ENCODE measurements around the gene TYW5. TPM values are rescaled to one million over a fixed set of nuclear protein-coding genes. Genes with fewer than 3 reads are reported as not detected.
A peak's percentile ranks its signal among the peaks of the same experiment; 100 is the strongest.

Gene TYW5
- total and polyA plus RNA-seq, 3 donors from 2014 or later, result 5.3 to 18.0 (median 17.2) TPM

- TF ChIP-seq POLR2A (IDR thresholded peaks at IDR 0.05) (no peak), CTCF (IDR thresholded peaks at IDR 0.05) (no peak)
- no peak for DNase-seq
- 95 to 97% methylated on average over 5 of the region's 5 CpGs for WGBS, 2 donors
- Histone ChIP-seq H3K36me3 (ENCODE audit: low read depth, missing control alignments) (no peaks in the 10 kb centered on the region), H3K9me3 (no peaks in the 10 kb centered on the region), H3K27ac (no peak overlapping the region), H3K27me3 (no peaks in the 10 kb centered on the region), H3K4me3 (no peak overlapping the region), H3K4me1 (no peaks in the 10 kb centered on the region)
- intact Hi-C loops (cut with DNase I; ENCODE audit: low total_unique reads), result no loop called here
Observed at GRCh38 chr2:199989822-199990221, 34.5 kb upstream of the TYW5 start.

GRCh38 chr2:199988151-199988550, 32.9 kb upstream of the TYW5 start:
- no peak for DNase-seq
- Histone ChIP-seq H3K27me3 (no peaks in the 10 kb centered on the region), H3K36me3 (ENCODE audit: low read depth, missing control alignments) (no peaks in the 10 kb centered on the region), H3K4me3 (no peak overlapping the region), H3K27ac (no peak overlapping the region), H3K9me3 (no peaks in the 10 kb centered on the region), H3K4me1 (no peaks in the 10 kb centered on the region)
- intact Hi-C loops (cut with DNase I; ENCODE audit: low total_unique reads), result no loop called here
- TF ChIP-seq POLR2A (IDR thresholded peaks at IDR 0.05) (no peak), CTCF (IDR thresholded peaks at IDR 0.05) (no peak)
- WGBS, 2 donors, result 34 to 43% methylated on average over 7 of the region's 7 CpGs

GRCh38 chr2:199987586-199987985, 32.3 kb upstream of the TYW5 start:
- no peaks in the 10 kb centered on the region for H3K9me3 ChIP-seq
- no peak for DNase-seq
- no peaks in the 10 kb centered on the region for H3K36me3 ChIP-seq (ENCODE audit: low read depth, missing control alignments)
- 60 to 67% methylated on average over 2 of the region's 2 CpGs for WGBS, 2 donors
- no peak overlapping the region for H3K4me3 ChIP-seq
- H3K4me1 ChIP-seq, result no peaks in the 10 kb centered on the region
- no peak overlapping the region for H3K27ac ChIP-seq
- intact Hi-C loops (cut with DNase I; ENCODE audit: low total_unique reads), result no loop called here
- no peak for TF ChIP-seq CTCF (IDR thresholded peaks at IDR 0.05)
- no peak for TF ChIP-seq POLR2A (IDR thresholded peaks at IDR 0.05)
- H3K27me3 ChIP-seq, result no peaks in the 10 kb centered on the region

GRCh38 chr2:199985625-199986207, 30.4 kb upstream of the TYW5 start:
- no peaks in the 10 kb centered on the region for H3K36me3 ChIP-seq (ENCODE audit: low read depth, missing control alignments)
- H3K9me3 ChIP-seq, result no peaks in the 10 kb centered on the region
- TF ChIP-seq CTCF (IDR thresholded peaks at IDR 0.05) (peak; percentile 28 to 53 (median 38)), POLR2A (IDR thresholded peaks at IDR 0.05) (no peak)
- peak; percentile 87 for DNase-seq
- no peaks in the 10 kb centered on the region for H3K27me3 ChIP-seq
- no peaks in the 10 kb centered on the region for H3K4me1 ChIP-seq
- H3K27ac ChIP-seq, result no peak overlapping the region
- 68 to 75% methylated on average over 6 of the region's 6 CpGs for WGBS, 2 donors
- intact Hi-C loops (cut with DNase I; ENCODE audit: low total_unique reads), result no loop called here
- H3K4me3 ChIP-seq, result no peak overlapping the region

- Histone ChIP-seq H3K4me3 (no peak overlapping the region), H3K4me1 (no peaks in the 10 kb centered on the region), H3K27me3 (no peaks in the 10 kb centered on the region), H3K9me3 (no peaks in the 10 kb centered on the region), H3K27ac (no peak overlapping the region), H3K36me3 (ENCODE audit: low read depth, missing control alignments) (no peaks in the 10 kb centered on the region)
- DNase-seq, result no peak
- intact Hi-C loops (cut with DNase I; ENCODE audit: low total_unique reads), result loop anchor here (5.0 kb wide), 1 partner anchor 498 kb away; no protein-coding TSS in a partner anchor
- WGBS, 2 donors, result 75 to 85% methylated on average over 2 of the region's 2 CpGs
- TF ChIP-seq POLR2A (IDR thresholded peaks at IDR 0.05), result no peak
- TF ChIP-seq CTCF (IDR thresholded peaks at IDR 0.05), result no peak
Observed at GRCh38 chr2:199984755-199985154, 29.5 kb upstream of the TYW5 start.

Data from testis (tissue), 3 donors.